WERI-Rb-1 (cell line): Measurements from ENCODE around the gene PAK1.
A peak's percentile ranks its signal among the peaks of the same experiment; 100 is the strongest.

Experiments
- DNase-seq: peaks from one replicate; pipeline ENCODE4 v3.0.0-alpha.2; 2020
- H3K27ac ChIP-seq: fragments of 250-450 bp; sonication (Bioruptor Pico); 2 replicates; pipeline ENCODE4 v1.5.1; 2020; ENCODE audit warnings: mild to moderate bottlenecking, moderate library complexity
- H3K27me3 ChIP-seq: fragments of 250-450 bp; sonication (Bioruptor Pico); 2 replicates; pipeline ENCODE4 v1.5.1; 2021; ENCODE audit warnings: mild to moderate bottlenecking, low read depth, moderate library complexity; ENCODE audit not compliant: insufficient read depth, severe bottlenecking
- H3K36me3 ChIP-seq: fragments of 250-450 bp; sonication (Bioruptor Pico); 2 replicates; pipeline ENCODE4 v1.5.1; 2020; ENCODE audit warnings: mild to moderate bottlenecking, moderate library complexity
- H3K4me3 ChIP-seq: 2 replicates; pipeline ENCODE4 v1.5.1; 2011; ENCODE audit warnings: low read depth, mild to moderate bottlenecking, control low read depth, low read length
- H3K9me3 ChIP-seq: fragments of 250-450 bp; sonication (Bioruptor Pico); 2 replicates; pipeline ENCODE4 v1.5.1; 2021; ENCODE audit warnings: mild to moderate bottlenecking, moderate library complexity; ENCODE audit not compliant: severe bottlenecking
- TF ChIP-seq, protein P1 (sequence below): IDR thresholded peaks from 2 replicates; pipeline ENCODE4 v1.5.1; 2011; ENCODE audit warnings: low read depth, mild to moderate bottlenecking, control low read depth, inconsistent platforms, low read length

Gene PAK1

DNA sequence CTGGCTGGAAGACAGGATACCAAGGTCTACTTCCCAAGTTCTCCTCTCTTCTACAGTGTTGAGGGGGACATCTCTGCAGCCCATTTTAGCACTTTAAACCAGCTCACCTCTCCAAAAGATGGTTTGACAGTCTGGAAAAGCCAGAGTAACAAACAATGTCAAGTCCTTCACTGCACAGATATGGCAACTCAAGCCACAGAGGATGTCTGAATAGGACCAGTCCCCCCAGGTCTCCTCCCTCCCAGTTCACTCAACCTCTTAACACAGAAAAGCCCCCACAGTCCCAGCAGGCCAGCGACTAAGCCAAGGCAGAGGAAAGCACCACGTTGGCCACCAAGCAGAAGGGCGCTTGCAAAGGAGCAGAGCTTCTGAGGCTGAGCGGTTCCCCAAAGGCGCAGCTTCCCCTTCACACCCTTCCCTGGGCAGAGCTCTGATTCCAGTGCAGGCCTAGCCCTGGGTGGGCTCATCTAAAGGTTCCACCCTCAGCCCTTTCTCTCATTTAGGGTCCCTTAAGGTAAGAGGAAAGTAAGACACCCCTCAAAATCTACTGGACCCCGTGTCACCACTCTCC is 62.7 kb downstream of the PAK1 start:
- H3K4me3 ChIP-seq, result peak overlapping the region; percentile 64
- no peaks in the 10 kb centered on the region for H3K27me3 ChIP-seq
- TF ChIP-seq, protein P1, sequence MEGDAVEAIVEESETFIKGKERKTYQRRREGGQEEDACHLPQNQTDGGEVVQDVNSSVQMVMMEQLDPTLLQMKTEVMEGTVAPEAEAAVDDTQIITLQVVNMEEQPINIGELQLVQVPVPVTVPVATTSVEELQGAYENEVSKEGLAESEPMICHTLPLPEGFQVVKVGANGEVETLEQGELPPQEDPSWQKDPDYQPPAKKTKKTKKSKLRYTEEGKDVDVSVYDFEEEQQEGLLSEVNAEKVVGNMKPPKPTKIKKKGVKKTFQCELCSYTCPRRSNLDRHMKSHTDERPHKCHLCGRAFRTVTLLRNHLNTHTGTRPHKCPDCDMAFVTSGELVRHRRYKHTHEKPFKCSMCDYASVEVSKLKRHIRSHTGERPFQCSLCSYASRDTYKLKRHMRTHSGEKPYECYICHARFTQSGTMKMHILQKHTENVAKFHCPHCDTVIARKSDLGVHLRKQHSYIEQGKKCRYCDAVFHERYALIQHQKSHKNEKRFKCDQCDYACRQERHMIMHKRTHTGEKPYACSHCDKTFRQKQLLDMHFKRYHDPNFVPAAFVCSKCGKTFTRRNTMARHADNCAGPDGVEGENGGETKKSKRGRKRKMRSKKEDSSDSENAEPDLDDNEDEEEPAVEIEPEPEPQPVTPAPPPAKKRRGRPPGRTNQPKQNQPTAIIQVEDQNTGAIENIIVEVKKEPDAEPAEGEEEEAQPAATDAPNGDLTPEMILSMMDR, result no peak
- no peaks in the 10 kb centered on the region for H3K9me3 ChIP-seq
- peak; percentile 13 for DNase-seq
- H3K36me3 ChIP-seq, result no peaks in the 10 kb centered on the region; the same call in 1 of the 2 replicates
- H3K27ac ChIP-seq, result peak overlapping the region; percentile 54

DNA sequence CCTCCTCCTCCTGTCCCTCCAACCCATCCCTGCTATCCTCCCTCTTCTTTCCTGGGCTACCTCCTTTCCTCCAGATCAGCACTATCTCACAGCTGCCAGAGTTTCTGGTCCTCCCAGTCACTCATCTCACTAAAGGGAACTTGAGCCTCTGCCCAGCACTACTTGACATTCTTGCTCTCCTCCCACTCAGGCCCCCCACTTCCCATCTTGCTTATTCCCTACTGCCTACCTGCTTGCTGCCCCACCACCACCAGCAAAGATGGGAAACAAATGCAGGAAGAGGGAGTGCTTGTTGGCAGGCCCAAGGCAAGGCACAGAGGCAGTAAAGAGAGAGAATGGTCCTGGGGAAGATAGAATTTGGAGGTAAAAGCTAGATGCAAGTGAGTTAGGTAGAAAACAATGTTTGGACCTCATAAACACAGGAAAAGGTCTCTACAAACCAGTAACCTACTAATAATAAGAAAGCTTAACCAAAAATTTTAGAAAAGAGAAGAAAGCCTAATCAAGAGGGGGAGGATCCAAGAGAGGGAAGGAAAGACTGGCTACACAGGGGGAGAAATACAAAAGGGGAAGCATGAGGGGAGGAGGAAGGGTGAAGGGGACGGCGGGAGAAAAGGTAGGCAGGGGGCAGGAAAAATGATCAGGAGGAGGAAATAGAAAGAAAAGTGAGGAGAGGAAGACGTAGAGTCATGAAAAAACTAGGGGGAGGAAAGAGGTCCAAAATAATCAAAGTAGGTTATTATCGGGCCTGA is 63.6 kb downstream of the PAK1 start:
- Histone ChIP-seq H3K27me3 (no peaks in the 10 kb centered on the region), H3K4me3 (no peak overlapping the region), H3K36me3 (no peaks in the 10 kb centered on the region; the same call in 1 of the 2 replicates), H3K27ac (no peak overlapping the region), H3K9me3 (no peaks in the 10 kb centered on the region)
- TF ChIP-seq, protein P1, result no peak
- no peak for DNase-seq

DNA sequence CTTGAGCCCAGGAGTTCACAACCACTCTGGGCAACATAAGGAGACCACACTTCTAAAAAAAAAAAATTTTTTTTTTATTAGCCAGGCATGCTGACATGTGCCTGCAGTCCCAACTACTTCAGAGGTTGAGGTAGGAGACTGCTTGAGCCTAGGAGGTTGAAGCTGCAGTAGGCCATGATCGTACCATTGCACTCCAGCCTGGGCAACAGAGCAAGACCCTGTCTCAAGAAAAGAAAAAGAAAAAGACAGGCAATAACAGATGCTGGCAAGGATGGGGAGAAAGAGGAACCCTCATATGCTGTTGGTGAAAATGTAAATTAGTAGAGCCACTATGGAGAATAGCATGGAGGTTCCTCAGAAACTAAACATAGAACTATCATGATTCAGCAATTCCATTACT is 64.8 kb downstream of the PAK1 start:
- TF ChIP-seq, protein P1, result no peak
- H3K27me3 ChIP-seq, result no peaks in the 10 kb centered on the region
- H3K36me3 ChIP-seq, result no peaks in the 10 kb centered on the region; the same call in 1 of the 2 replicates
- H3K27ac ChIP-seq, result no peak overlapping the region
- H3K4me3 ChIP-seq, result no peak overlapping the region
- no peak for DNase-seq
- no peaks in the 10 kb centered on the region for H3K9me3 ChIP-seq

DNA sequence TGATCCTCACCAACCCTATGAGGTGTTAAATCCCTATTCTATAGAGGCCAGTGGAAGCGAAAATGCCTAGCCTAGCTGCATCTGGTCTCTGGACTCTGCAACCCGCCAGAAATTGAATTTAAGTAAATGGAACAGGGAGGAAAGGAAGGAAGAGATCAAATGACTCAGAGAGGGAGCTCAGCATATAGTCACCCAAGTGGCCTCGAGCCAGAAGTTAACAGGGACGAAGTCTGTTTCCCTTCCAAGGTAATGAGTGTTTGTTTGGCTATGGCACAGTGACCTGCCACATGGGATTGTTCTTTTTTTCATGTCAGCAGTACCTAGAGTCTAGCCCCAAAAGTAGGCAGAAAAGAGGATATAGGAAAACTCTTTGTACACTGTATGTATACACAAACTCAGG is 66.3 kb downstream of the PAK1 start:
- peaks cover 4% of the 10 kb centered on the region; the same call in 1 of the 2 replicates for H3K36me3 ChIP-seq
- no peaks in the 10 kb centered on the region for H3K9me3 ChIP-seq
- H3K4me3 ChIP-seq, result no peak overlapping the region
- no peak overlapping the region for H3K27ac ChIP-seq
- TF ChIP-seq, protein P1, result no peak
- DNase-seq, result no peak
- H3K27me3 ChIP-seq, result no peaks in the 10 kb centered on the region

DNA sequence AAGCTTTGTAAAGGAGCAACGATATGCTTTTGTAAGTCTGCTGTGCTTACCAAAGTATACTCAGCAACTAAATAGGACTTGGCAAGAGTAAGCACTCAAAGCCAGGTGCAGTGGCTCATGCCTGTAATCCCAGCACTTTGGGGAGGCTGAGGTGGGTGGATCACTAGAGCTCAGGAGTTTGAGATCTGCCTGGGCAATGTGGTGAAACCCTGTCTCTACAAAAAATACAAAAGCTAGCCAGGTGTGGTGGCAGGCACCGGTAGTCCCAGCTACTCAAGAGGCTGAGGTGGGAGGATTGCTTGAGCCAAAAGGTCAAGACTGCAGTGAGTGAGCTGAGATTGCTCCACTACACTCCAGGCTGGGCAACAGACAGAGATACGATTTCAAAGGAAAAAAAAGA is 67.5 kb downstream of the PAK1 start:
- Histone ChIP-seq H3K27ac (no peak overlapping the region), H3K4me3 (no peak overlapping the region), H3K36me3 (peaks cover 4% of the 10 kb centered on the region; the same call in 1 of the 2 replicates), H3K27me3 (no peaks in the 10 kb centered on the region), H3K9me3 (no peaks in the 10 kb centered on the region)
- no peak for DNase-seq
- TF ChIP-seq, protein P1, result no peak
